Measurements from ENCODE around the gene HOXA11. TPM values are rescaled to one million over a fixed set of nuclear protein-coding genes. Genes with fewer than 3 reads are reported as not detected.

The HOXA11 gene
- total and polyA plus RNA-seq, 5 donors from 2014 or later: not detected

- Histone ChIP-seq H3K4me3 (ENCODE audit: low read depth, low read length) (no peak within 1 kb of the TSS), H3K27ac (ENCODE audit: insufficient read depth, low read length, poor library complexity, severe bottlenecking) (no peak within 1 kb of the TSS), H3K27me3 (ENCODE audit: control insufficient read depth, insufficient read depth, low read length) (peaks cover 47% of the 10 kb centered on the region), H3K36me3 (ENCODE audit: control insufficient read depth, insufficient read depth, low read length) (no peaks in the 10 kb centered on the region), H3K9me3 (ENCODE audit: control insufficient read depth in 2 of 2, low read length in 2 of 2) (no peaks in the 10 kb centered on the region), H3K4me1 (ENCODE audit: control insufficient read depth, insufficient read depth, low read length, poor library complexity, severe bottlenecking) (peaks cover 41% of the 10 kb centered on the region)
- peak within 1 kb of the TSS in 1 of 3 donors; percentile 56 for H3K27ac Mint-ChIP-seq
- DNase-seq: peak in 1 of 3 donors; percentile 7
- H3K4me3 Mint-ChIP-seq: peak within 1 kb of the TSS; percentile 48 to 85 (median 62)
- H3K36me3 Mint-ChIP-seq: no peaks in the 10 kb centered on the region
- ATAC-seq (ENCODE audit: low read depth in 2 of 2): no peak
- peaks cover 9 to 29% (median 12%) of the 10 kb centered on the region in 4 donors for H3K4me1 Mint-ChIP-seq
- H3K27me3 Mint-ChIP-seq: peaks cover 74% of the 10 kb centered on the region
- peaks cover 0 to 8% (median 0%) of the 10 kb centered on the region in 7 donors for H3K9me3 Mint-ChIP-seq
Observed at GRCh38 chr7:27173956-27174873, 10.8 kb downstream of the HOXA11 start, which contains the start of gene HOXA10. TSS of gene HOXA10 (minus strand) at chr7:27174320. CDS start at chr7:27174306, 14 bp downstream.

- DNase-seq: no peak
- peak; percentile 56 to 62 for ATAC-seq (ENCODE audit: low read depth in 2 of 2)
- H3K36me3 ChIP-seq (ENCODE audit: control insufficient read depth, insufficient read depth, low read length): no peaks in the 10 kb centered on the region
- peaks cover 44% of the 10 kb centered on the region for H3K27me3 ChIP-seq (ENCODE audit: control insufficient read depth, insufficient read depth, low read length)
- no peak overlapping the region for H3K27ac ChIP-seq (ENCODE audit: insufficient read depth, low read length, poor library complexity, severe bottlenecking)
- no peaks in the 10 kb centered on the region for H3K9me3 ChIP-seq (ENCODE audit: control insufficient read depth in 2 of 2, low read length in 2 of 2)
- H3K4me3 Mint-ChIP-seq: no peak overlapping the region
- H3K36me3 Mint-ChIP-seq: no peaks in the 10 kb centered on the region
- peaks cover 44% of the 10 kb centered on the region for H3K4me1 ChIP-seq (ENCODE audit: control insufficient read depth, insufficient read depth, low read length, poor library complexity, severe bottlenecking)
- peaks cover 0 to 9% (median 0%) of the 10 kb centered on the region in 7 donors for H3K9me3 Mint-ChIP-seq
- H3K4me3 ChIP-seq (ENCODE audit: low read depth, low read length): no peak overlapping the region
- peaks cover 10 to 34% (median 12%) of the 10 kb centered on the region in 4 donors for H3K4me1 Mint-ChIP-seq
- H3K27me3 Mint-ChIP-seq: peaks cover 74% of the 10 kb centered on the region
- H3K27ac Mint-ChIP-seq: no peak overlapping the region
Observed at GRCh38 chr7:27173511-27173955, 11.5 kb downstream of the HOXA11 start.

- no peaks in the 10 kb centered on the region for H3K36me3 ChIP-seq (ENCODE audit: control insufficient read depth, insufficient read depth, low read length)
- peak in 1 of 3 donors; percentile 17 for DNase-seq
- Mint-ChIP-seq H3K36me3 (no peaks in the 10 kb centered on the region), H3K27ac (peak overlapping the region in 1 of 3 donors; percentile 56), H3K27me3 (peaks cover 74% of the 10 kb centered on the region), H3K4me3 (peak overlapping the region in 2 of 4 donors; percentile 73 to 78), H3K4me1 (peaks cover 10 to 39% (median 13%) of the 10 kb centered on the region in 4 donors), H3K9me3 (peaks cover 0 to 11% (median 0%) of the 10 kb centered on the region in 7 donors)
- ATAC-seq (ENCODE audit: low read depth in 2 of 2): no peak
- H3K9me3 ChIP-seq (ENCODE audit: control insufficient read depth in 2 of 2, low read length in 2 of 2): no peaks in the 10 kb centered on the region
- no peak overlapping the region for H3K4me3 ChIP-seq (ENCODE audit: low read depth, low read length)
- peaks cover 44% of the 10 kb centered on the region for H3K27me3 ChIP-seq (ENCODE audit: control insufficient read depth, insufficient read depth, low read length)
- H3K4me1 ChIP-seq (ENCODE audit: control insufficient read depth, insufficient read depth, low read length, poor library complexity, severe bottlenecking): peaks cover 44% of the 10 kb centered on the region
- H3K27ac ChIP-seq (ENCODE audit: insufficient read depth, low read length, poor library complexity, severe bottlenecking): no peak overlapping the region
Observed at GRCh38 chr7:27172823-27173510, 12.1 kb downstream of the HOXA11 start.

GRCh38 chr7:27172315-27172774, 12.7 kb downstream of the HOXA11 start:
- H3K27ac ChIP-seq (ENCODE audit: insufficient read depth, low read length, poor library complexity, severe bottlenecking): no peak overlapping the region
- peaks cover 49% of the 10 kb centered on the region for H3K27me3 ChIP-seq (ENCODE audit: control insufficient read depth, insufficient read depth, low read length)
- Mint-ChIP-seq H3K4me1 (peaks cover 10 to 42% (median 13%) of the 10 kb centered on the region in 4 donors), H3K36me3 (no peaks in the 10 kb centered on the region), H3K27me3 (peaks cover 74% of the 10 kb centered on the region), H3K9me3 (peaks cover 0 to 11% (median 0%) of the 10 kb centered on the region in 7 donors), H3K4me3 (peak overlapping the region; percentile 67 to 78 (median 74)), H3K27ac (peak overlapping the region in 1 of 3 donors; percentile 79)
- H3K36me3 ChIP-seq (ENCODE audit: control insufficient read depth, insufficient read depth, low read length): no peaks in the 10 kb centered on the region
- H3K4me3 ChIP-seq (ENCODE audit: low read depth, low read length): no peak overlapping the region
- peaks cover 44% of the 10 kb centered on the region for H3K4me1 ChIP-seq (ENCODE audit: control insufficient read depth, insufficient read depth, low read length, poor library complexity, severe bottlenecking)
- DNase-seq (no peak), ATAC-seq (ENCODE audit: low read depth in 2 of 2) (no peak)
- H3K9me3 ChIP-seq (ENCODE audit: control insufficient read depth in 2 of 2, low read length in 2 of 2): no peaks in the 10 kb centered on the region

GRCh38 chr7:27171637-27172314, 13.3 kb downstream of the HOXA11 start:
- H3K27ac Mint-ChIP-seq: peak overlapping the region in 1 of 3 donors; percentile 79
- no peak for ATAC-seq (ENCODE audit: low read depth in 2 of 2)
- H3K9me3 ChIP-seq (ENCODE audit: control insufficient read depth in 2 of 2, low read length in 2 of 2): no peaks in the 10 kb centered on the region
- no peak overlapping the region for H3K4me3 ChIP-seq (ENCODE audit: low read depth, low read length)
- peaks cover 76% of the 10 kb centered on the region for H3K27me3 Mint-ChIP-seq
- peak overlapping the region; percentile 67 to 82 (median 76) for H3K4me3 Mint-ChIP-seq
- H3K27ac ChIP-seq (ENCODE audit: insufficient read depth, low read length, poor library complexity, severe bottlenecking): no peak overlapping the region
- H3K36me3 Mint-ChIP-seq: no peaks in the 10 kb centered on the region
- H3K9me3 Mint-ChIP-seq: peaks cover 0 to 11% (median 0%) of the 10 kb centered on the region in 7 donors
- peaks cover 10 to 46% (median 13%) of the 10 kb centered on the region in 4 donors for H3K4me1 Mint-ChIP-seq
- H3K4me1 ChIP-seq (ENCODE audit: control insufficient read depth, insufficient read depth, low read length, poor library complexity, severe bottlenecking): peaks cover 48% of the 10 kb centered on the region
- peaks cover 50% of the 10 kb centered on the region for H3K27me3 ChIP-seq (ENCODE audit: control insufficient read depth, insufficient read depth, low read length)
- no peak for DNase-seq
- no peaks in the 10 kb centered on the region for H3K36me3 ChIP-seq (ENCODE audit: control insufficient read depth, insufficient read depth, low read length)

- peaks cover 52% of the 10 kb centered on the region for H3K4me1 ChIP-seq (ENCODE audit: control insufficient read depth, insufficient read depth, low read length, poor library complexity, severe bottlenecking)
- H3K27me3 Mint-ChIP-seq: peaks cover 81% of the 10 kb centered on the region
- no peaks in the 10 kb centered on the region for H3K9me3 ChIP-seq (ENCODE audit: control insufficient read depth in 2 of 2, low read length in 2 of 2)
- H3K27ac Mint-ChIP-seq: no peak overlapping the region
- no peak for ATAC-seq (ENCODE audit: low read depth in 2 of 2)
- H3K27me3 ChIP-seq (ENCODE audit: control insufficient read depth, insufficient read depth, low read length): peaks cover 50% of the 10 kb centered on the region
- no peaks in the 10 kb centered on the region for H3K36me3 ChIP-seq (ENCODE audit: control insufficient read depth, insufficient read depth, low read length)
- H3K4me3 Mint-ChIP-seq: peak overlapping the region; percentile 43 to 74 (median 59)
- H3K36me3 Mint-ChIP-seq: no peaks in the 10 kb centered on the region
- no peak for DNase-seq
- H3K9me3 Mint-ChIP-seq: peaks cover 0 to 11% (median 0%) of the 10 kb centered on the region in 7 donors
- no peak overlapping the region for H3K27ac ChIP-seq (ENCODE audit: insufficient read depth, low read length, poor library complexity, severe bottlenecking)
- no peak overlapping the region for H3K4me3 ChIP-seq (ENCODE audit: low read depth, low read length)
- peaks cover 10 to 49% (median 13%) of the 10 kb centered on the region in 4 donors for H3K4me1 Mint-ChIP-seq
Observed at GRCh38 chr7:27171325-27171636, 13.8 kb downstream of the HOXA11 start.
